GM18508 (cell line): ENCODE measurements around the gene METTL1.
"Not testable (repeated sequence)": the region's sequence is repeated elsewhere in the genome, so short reads cannot be mapped to it uniquely, and the experiment has no call there.

ENCODE experiments used
- ATAC-seq: cut with Tn5 transposase; IDR thresholded peaks from one replicate; pipeline ENCODE4 v1.9.1; 2021; ENCODE audit warnings: moderate number of reproducible peaks; ENCODE audit not compliant: insufficient read depth, unreplicated experiment

METTL1 gene

GRCh38 chr12:57727758-57728395 is 44.0 kb downstream of the METTL1 start:
- ATAC-seq = no peak

GRCh38 chr12:57726884-57727757 is 44.8 kb downstream of the METTL1 start:
- ATAC-seq = no peak

- ATAC-seq = no peak
Measured at GRCh38 chr12:57726151-57726883, 45.6 kb downstream of the METTL1 start.

GRCh38 chr12:57725851-57726150 is 46.1 kb downstream of the METTL1 start:
- ATAC-seq = no peak

- no peak for ATAC-seq
Measured at GRCh38 chr12:57724936-57725740, 46.8 kb downstream of the METTL1 start.

- ATAC-seq = no peak
Measured at GRCh38 chr12:57724003-57724935, 47.6 kb downstream of the METTL1 start.

GRCh38 chr12:57723630-57723962 is 48.3 kb downstream of the METTL1 start:
- ATAC-seq = no peak

GRCh38 chr12:57722716-57723629 is 48.9 kb downstream of the METTL1 start:
- no peak for ATAC-seq

- ATAC-seq = not testable (repeated sequence)
Measured at GRCh38 chr12:57721846-57722608, 49.9 kb downstream of the METTL1 start.

GRCh38 chr12:57720606-57721595 is 51.0 kb downstream of the METTL1 start:
- no peak for ATAC-seq

- ATAC-seq = no peak
Measured at GRCh38 chr12:57719777-57720605, 51.9 kb downstream of the METTL1 start.

- no peak for ATAC-seq
Measured at GRCh38 chr12:57718641-57719528, 53.0 kb downstream of the METTL1 start.
